PC-3 (cell line): ENCODE data around the gene SNX11. TPM values are rescaled to one million over a fixed set of nuclear protein-coding genes. Genes with fewer than 3 reads are reported as not detected.

Experiments
- ATAC-seq: fragments of 200-7000 bp; cut with Tn5 transposase; 2 replicates; pipeline ENCODE4 v1.9.1; 2020; ENCODE audit warnings: mild to moderate bottlenecking, moderate library complexity
- BruUV-seq: library from RNA; stranded (reverse); fragments of 400-500 nt; replicated peaks from 2 replicates; lab custom pipeline; 2021; lab: Mats Ljungman, UMichigan
- CTCF ChIA-PET: fragments of 300-600 bp; sonication (Branson Sonifier 250); formaldehyde crosslinking; loops from one replicate; lab custom pipeline; 2022; ENCODE audit warnings: antibody characterized with exemption; lab: Charles Lee
- POLR2A ChIA-PET: fragments of 300-600 bp; sonication (Branson Sonifier 250); formaldehyde crosslinking; loops from one replicate; lab custom pipeline; 2022; ENCODE audit warnings: antibody characterized with exemption; ENCODE audit not compliant: unreplicated experiment; lab: Charles Lee
- DNase-seq: peaks from one replicate; pipeline ENCODE4 v3.0.0-alpha.2; 2015
- H2AFZ ChIP-seq: fragments of 300-600 bp; sonication (generic); 2 replicates; pipeline ENCODE4 v1.6.0; 2016; ENCODE audit warnings: antibody characterized with exemption, low read length
- H3F3A ChIP-seq: fragments of 300-600 bp; sonication (generic); one replicate; pipeline ENCODE4 v1.6.0; 2017; ENCODE audit warnings: antibody characterized with exemption, low read length, control low read depth, mild to moderate bottlenecking; ENCODE audit not compliant: unreplicated experiment
- H3K27ac ChIP-seq: fragments of 300-600 bp; sonication (generic); 2 replicates; pipeline ENCODE4 v1.5.1; 2016; ENCODE audit warnings: mild to moderate bottlenecking, low read length
- H3K27me3 ChIP-seq: fragments of 300-600 bp; sonication (generic); 2 replicates; pipeline ENCODE4 v1.6.1; 2016; ENCODE audit warnings: low read length, mixed read lengths
- H3K36me3 ChIP-seq: fragments of 300-600 bp; sonication (generic); 2 replicates; pipeline ENCODE4 v1.6.1; 2016; ENCODE audit warnings: low read depth, mixed run types, low read length, mixed read lengths
- H3K4me1 ChIP-seq: fragments of 300-600 bp; sonication (generic); 2 replicates; pipeline ENCODE4 v1.5.1; 2016; ENCODE audit warnings: low read length; ENCODE audit not compliant: insufficient read depth
- H3K4me2 ChIP-seq: fragments of 300-600 bp; sonication (generic); 2 replicates; pipeline ENCODE4 v1.6.0; 2016; ENCODE audit warnings: low read length
- H3K4me3 ChIP-seq: fragments of 300-600 bp; sonication (generic); 2 replicates; pipeline ENCODE4 v1.5.1; 2016; ENCODE audit warnings: mild to moderate bottlenecking, low read length, mixed read lengths
- H3K79me2 ChIP-seq: fragments of 300-600 bp; sonication (generic); 2 replicates; pipeline ENCODE4 v1.6.1; 2017; ENCODE audit warnings: low read length, mixed read lengths
- H3K9ac ChIP-seq: fragments of 300-600 bp; sonication (generic); 2 replicates; pipeline ENCODE4 v1.6.0; 2016; ENCODE audit warnings: mild to moderate bottlenecking, low read length
- H3K9me2 ChIP-seq: fragments of 300-600 bp; sonication (generic); replicated peaks from 2 replicates; pipeline ENCODE4 v1.6.1; 2016; ENCODE audit warnings: mixed run types, low read length, mixed read lengths
- H3K9me3 ChIP-seq: fragments of 300-600 bp; sonication (generic); 2 replicates; pipeline ENCODE4 v1.6.1; 2016; ENCODE audit warnings: low read length, mixed read lengths
- H4K20me1 ChIP-seq: fragments of 300-600 bp; sonication (generic); 2 replicates; pipeline ENCODE4 v1.6.1; 2016; ENCODE audit warnings: low read length, mixed read lengths
- EZH2 ChIP-seq: fragments of 300-600 bp; sonication (generic); IDR thresholded peaks from one replicate; pipeline ENCODE4 v1.6.1; 2017; ENCODE audit warnings: antibody characterized with exemption, mild to moderate bottlenecking, low read length; ENCODE audit not compliant: unreplicated experiment
- EZH2phosphoT487 ChIP-seq: fragments of 300-600 bp; sonication (generic); IDR thresholded peaks from 2 replicates; pipeline ENCODE4 v1.6.1; 2018; ENCODE audit warnings: mild to moderate bottlenecking, antibody characterized with exemption, low read length, borderline replicate concordance
- intact Hi-C: fragments of 100-400 bp; cut with micrococcal nuclease; formaldehyde crosslinking; loops from 2 replicates; pipeline ENCODE4 v1.9.0; 2023
- total RNA-seq: library from RNA; depleted of rRNA; stranded (reverse); fragments of >200 nt; gene quantifications from 2 replicates; pipeline ENCODE4 v1.2.3, GENCODE V29; 2014
- TF ChIP-seq, protein P1 (sequence below): fragments of 300-600 bp; sonication (generic); conservative IDR thresholded peaks from 2 replicates; pipeline ENCODE4 v1.5.1; 2017; ENCODE audit warnings: antibody characterized with exemption, low read depth, mild to moderate bottlenecking, low read length

The SNX11 gene
- total RNA-seq, 1 experiment from 2014 or later: 17.7 TPM

DNA sequence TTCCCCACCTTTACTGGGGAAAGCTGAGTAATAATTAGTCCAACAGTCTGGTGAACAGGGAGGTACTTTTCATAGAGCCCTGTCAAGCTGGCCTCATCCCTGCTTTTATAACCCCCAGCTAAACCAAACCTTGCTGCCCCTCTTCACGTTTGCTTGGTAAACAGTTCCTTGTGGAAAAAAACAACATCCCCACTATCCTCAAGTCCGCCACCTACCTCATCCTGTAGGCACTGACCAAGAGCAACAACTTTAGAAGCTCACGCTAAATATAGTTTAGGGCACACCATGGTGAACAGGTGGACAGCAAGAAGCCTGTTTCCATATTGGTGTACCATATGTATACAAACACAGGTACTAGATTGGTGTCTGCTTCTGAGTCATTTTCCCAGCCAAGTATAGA lies 42.9 kb upstream of the SNX11 start:
- no peak for ATAC-seq
- Histone ChIP-seq H3K9ac (no peak overlapping the region), H3K9me2 (no peaks in the 10 kb centered on the region), H3K27me3 (no peaks in the 10 kb centered on the region), H3K4me2 (no peak overlapping the region), H3K79me2 (no peaks in the 10 kb centered on the region), H3K36me3 (peaks cover 69% of the 10 kb centered on the region), H4K20me1 (0 out of 2 replicates have a peak, but pooled peaks cover 3% of the 10 kb centered on the region), H3K4me3 (no peak overlapping the region), H3F3A (peaks cover 7% of the 10 kb centered on the region), H2AFZ (no peak overlapping the region), H3K4me1 (peaks cover 5% of the 10 kb centered on the region; the same call in 1 of the 2 replicates), H3K27ac (no peak overlapping the region), H3K9me3 (no peaks in the 10 kb centered on the region)
- DNase-seq: no peak
- intact Hi-C loops: no loop called here
- ChIA-PET POLR2A (no interaction called here), CTCF (interaction anchor here (0.7 kb wide), 1 partner anchor 19 kb away, joined by 3 read pairs; no protein-coding TSS in a partner anchor)
- TF ChIP-seq EZH2 (no peak), EZH2phosphoT487 (no peak)
- TF ChIP-seq, protein P1, sequence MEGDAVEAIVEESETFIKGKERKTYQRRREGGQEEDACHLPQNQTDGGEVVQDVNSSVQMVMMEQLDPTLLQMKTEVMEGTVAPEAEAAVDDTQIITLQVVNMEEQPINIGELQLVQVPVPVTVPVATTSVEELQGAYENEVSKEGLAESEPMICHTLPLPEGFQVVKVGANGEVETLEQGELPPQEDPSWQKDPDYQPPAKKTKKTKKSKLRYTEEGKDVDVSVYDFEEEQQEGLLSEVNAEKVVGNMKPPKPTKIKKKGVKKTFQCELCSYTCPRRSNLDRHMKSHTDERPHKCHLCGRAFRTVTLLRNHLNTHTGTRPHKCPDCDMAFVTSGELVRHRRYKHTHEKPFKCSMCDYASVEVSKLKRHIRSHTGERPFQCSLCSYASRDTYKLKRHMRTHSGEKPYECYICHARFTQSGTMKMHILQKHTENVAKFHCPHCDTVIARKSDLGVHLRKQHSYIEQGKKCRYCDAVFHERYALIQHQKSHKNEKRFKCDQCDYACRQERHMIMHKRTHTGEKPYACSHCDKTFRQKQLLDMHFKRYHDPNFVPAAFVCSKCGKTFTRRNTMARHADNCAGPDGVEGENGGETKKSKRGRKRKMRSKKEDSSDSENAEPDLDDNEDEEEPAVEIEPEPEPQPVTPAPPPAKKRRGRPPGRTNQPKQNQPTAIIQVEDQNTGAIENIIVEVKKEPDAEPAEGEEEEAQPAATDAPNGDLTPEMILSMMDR: no peak
- no TSS peak for BruUV-seq

DNA sequence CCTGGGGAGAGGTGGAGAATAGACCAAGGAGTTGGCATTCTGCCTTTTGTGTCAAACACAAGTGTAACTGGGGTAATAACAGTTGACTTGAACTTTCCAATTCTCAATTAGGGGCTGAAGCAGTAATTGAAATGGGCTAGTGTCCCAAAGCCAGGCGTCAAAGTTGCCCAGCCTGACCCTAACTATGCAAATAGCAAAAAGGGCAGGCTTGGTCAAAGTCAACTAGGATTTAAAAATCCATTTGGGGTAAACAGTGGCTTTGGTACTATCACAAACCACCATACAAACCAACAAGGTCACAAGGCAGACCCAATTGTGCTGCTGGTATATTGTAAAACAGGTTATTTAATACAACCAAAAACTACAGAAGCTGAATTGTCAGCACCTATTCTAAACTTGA lies 41.4 kb upstream of the SNX11 start:
- Histone ChIP-seq H3K9me3 (no peaks in the 10 kb centered on the region), H3F3A (peaks cover 7% of the 10 kb centered on the region), H3K27me3 (no peaks in the 10 kb centered on the region), H3K4me2 (no peak overlapping the region), H3K36me3 (peaks cover 67% of the 10 kb centered on the region), H3K4me1 (peaks cover 5% of the 10 kb centered on the region; the same call in 1 of the 2 replicates), H3K9me2 (no peaks in the 10 kb centered on the region), H3K9ac (no peak overlapping the region), H3K4me3 (no peak overlapping the region), H4K20me1 (no peaks in the 10 kb centered on the region), H3K79me2 (no peaks in the 10 kb centered on the region), H2AFZ (no peak overlapping the region), H3K27ac (no peak overlapping the region)
- intact Hi-C loops: no loop called here
- BruUV-seq: no TSS peak
- TF ChIP-seq EZH2: no peak
- TF ChIP-seq, protein P1: no peak
- no peak for TF ChIP-seq EZH2phosphoT487
- ChIA-PET POLR2A (no interaction called here), CTCF (interaction anchor here (0.6 to 0.7 kb wide), 2 partner anchors 14 to 40 kb away, joined by 3 to 5 read pairs; no protein-coding TSS in a partner anchor)
- DNase-seq (no peak), ATAC-seq (no peak)

DNA sequence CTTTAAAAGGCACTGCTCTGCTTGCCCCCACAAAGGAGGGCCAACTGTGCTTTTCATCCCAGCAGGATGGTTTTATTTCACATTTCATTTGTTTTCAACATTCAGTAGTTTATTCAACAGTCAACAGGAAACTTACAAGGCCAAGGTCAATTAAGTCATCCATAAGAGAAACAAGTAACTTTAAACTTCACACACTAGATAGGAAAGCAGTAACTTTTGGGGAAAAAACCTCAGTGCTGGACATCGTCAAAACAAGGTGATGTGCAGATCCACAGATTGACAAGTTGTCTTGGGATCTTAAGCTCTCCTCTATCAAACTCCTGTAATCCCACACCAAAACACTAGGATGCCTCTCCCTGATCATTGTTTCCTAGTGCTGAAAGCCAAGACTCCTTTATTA lies 40.9 kb upstream of the SNX11 start:
- no peaks in the 10 kb centered on the region for H3K9me3 ChIP-seq
- peaks cover 68% of the 10 kb centered on the region for H3K36me3 ChIP-seq
- H2AFZ ChIP-seq: no peak overlapping the region
- H4K20me1 ChIP-seq: no peaks in the 10 kb centered on the region
- DNase-seq: no peak
- H3K4me3 ChIP-seq: no peak overlapping the region
- TF ChIP-seq EZH2phosphoT487 (no peak), EZH2 (no peak)
- TF ChIP-seq, protein P1: no peak
- H3K9ac ChIP-seq: no peak overlapping the region
- CTCF ChIA-PET: interaction anchor here (0.6 to 0.7 kb wide), 4 partner anchors 14 to 1260 kb away, joined by 3 to 5 read pairs (median 4); no protein-coding TSS in a partner anchor
- no peak overlapping the region for H3K4me2 ChIP-seq
- no peaks in the 10 kb centered on the region for H3K27me3 ChIP-seq
- no TSS peak for BruUV-seq
- no peaks in the 10 kb centered on the region for H3K79me2 ChIP-seq
- H3F3A ChIP-seq: peaks cover 7% of the 10 kb centered on the region
- no peak overlapping the region for H3K27ac ChIP-seq
- intact Hi-C loops: no loop called here
- ATAC-seq: peak; percentile 25; the same call in 1 of the 2 replicates
- POLR2A ChIA-PET: no interaction called here
- H3K9me2 ChIP-seq: no peaks in the 10 kb centered on the region
- peaks cover 5% of the 10 kb centered on the region; the same call in 1 of the 2 replicates for H3K4me1 ChIP-seq
